GM19035 (cell line): ENCODE measurements around the gene EZH2.

Experiments
- ATAC-seq: cut with Tn5 transposase; IDR thresholded peaks from one replicate; pipeline ENCODE4 v1.9.1; 2021; ENCODE audit not compliant: unreplicated experiment

Gene EZH2

DNA sequence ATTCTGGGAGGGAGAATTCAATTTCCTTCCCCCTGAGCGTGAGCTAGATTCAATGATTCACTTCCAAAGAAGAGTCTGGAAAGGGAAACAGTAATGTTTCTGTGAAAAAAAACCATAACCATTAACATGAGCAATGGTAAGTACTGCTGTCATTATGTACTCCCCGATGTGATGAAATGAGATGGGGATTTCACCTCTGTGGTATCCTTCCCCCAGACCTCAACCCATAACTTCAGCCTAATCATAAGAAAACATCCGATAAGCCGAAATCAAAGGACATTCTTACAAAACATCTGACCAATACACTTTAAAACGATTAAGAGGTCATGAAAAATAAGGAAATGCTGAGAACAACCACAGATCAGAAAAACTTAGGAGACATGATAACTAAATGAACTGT is 27.2 kb downstream of the EZH2 start:
- no peak for ATAC-seq

DNA sequence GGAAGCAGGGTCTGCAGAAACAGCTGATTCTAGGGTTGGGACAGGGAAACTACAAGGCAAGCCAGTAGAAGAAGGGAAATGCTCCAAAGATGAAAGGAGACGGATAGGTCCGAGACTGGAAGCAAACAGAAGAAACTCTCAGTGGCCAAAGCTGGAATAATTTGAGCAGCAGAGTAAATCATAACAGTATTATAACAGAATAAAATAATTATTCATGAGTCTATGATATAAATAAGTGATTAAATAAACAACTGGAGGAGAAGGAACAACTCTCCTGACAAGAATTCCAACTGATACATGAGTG is 27.6 kb downstream of the EZH2 start:
- ATAC-seq, result no peak

DNA sequence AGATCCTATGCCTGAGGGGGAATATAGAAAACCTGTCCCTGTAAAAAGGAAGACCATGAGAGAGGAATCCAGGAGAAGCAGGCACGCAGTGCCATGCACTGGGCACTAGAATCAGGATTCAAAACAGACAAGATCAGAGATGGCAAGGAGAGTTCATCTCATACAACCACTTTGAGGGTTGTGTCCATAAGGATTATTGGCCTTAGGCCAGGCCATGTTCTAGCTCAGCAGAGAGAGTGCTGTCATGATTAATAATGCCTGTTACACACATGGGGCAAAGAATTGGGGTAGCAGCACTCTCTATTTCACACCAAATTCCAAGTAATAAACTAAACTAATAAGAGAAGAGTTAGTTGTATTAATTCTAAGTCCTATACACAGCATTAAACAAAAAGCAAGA is 29.1 kb downstream of the EZH2 start:
- ATAC-seq, result no peak

DNA sequence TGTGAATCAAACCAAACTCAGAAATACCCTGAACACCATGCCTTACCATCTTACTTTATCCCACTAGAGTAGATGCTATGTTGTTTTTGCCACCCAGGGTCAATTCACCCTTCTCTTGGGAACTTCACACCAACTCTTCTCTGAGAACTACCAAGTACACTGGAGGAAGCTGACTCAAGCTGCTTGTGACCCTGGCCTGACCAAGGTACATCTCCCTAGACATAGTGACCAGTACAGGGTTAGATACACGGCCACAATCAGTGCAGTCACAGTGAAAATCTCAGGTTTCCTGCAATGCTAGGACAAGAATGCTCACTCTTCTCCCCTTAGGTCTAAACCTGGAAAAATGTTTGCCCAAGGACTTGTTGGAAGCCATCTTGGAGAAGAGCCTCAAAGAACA is 31.8 kb downstream of the EZH2 start:
- no peak for ATAC-seq

DNA sequence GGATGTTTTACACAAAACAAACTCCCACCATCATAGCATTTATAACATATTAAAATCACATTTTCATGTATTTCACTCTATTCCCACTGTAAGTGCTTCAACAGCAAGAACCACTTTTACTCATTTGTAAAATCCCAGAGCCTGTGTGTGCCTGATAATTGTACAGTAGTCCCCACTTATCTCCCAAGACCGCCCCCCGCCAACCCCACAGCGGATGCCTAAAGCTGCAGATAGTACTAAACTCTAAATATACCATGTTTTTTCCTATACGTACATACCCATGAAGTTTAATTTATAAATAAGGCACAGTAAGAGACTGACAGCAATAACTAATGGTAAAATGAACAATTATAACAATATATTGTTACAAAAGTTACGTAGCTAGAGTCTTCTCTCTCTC is 33.5 kb downstream of the EZH2 start:
- ATAC-seq, result no peak

DNA sequence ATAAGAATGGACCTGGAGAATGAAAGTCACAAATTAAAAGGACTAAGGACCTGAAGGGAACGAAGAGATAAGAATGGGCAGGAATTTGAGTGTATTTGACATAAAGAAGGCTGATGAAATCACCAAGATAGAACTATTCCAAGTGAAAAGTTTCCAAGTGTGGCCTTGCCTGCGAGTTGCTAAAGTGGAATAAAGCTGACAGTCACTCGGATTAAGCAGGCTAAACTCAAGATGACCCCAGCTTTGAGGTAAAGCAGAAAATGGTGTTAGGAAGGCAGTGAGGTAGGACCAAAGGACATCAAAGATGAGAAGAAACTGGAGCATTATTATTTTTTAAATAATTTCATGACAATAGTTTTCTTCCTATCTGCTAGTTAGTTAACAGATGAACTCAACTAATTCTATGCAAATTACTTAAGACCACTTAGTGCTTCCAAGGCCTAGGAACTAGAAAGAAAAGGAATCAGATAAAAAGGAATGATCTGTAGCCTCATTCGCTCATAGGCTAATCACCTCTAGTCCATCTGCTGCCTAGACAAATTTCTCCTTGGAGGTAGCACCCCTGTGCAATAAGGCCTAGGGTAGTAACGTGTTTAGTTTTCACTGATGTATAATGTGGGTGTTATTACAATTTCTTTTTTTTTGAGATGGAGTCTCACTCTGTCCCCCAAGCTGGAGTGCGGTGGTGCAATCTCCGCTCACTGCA is 34.5 kb downstream of the EZH2 start:
- no peak for ATAC-seq

DNA sequence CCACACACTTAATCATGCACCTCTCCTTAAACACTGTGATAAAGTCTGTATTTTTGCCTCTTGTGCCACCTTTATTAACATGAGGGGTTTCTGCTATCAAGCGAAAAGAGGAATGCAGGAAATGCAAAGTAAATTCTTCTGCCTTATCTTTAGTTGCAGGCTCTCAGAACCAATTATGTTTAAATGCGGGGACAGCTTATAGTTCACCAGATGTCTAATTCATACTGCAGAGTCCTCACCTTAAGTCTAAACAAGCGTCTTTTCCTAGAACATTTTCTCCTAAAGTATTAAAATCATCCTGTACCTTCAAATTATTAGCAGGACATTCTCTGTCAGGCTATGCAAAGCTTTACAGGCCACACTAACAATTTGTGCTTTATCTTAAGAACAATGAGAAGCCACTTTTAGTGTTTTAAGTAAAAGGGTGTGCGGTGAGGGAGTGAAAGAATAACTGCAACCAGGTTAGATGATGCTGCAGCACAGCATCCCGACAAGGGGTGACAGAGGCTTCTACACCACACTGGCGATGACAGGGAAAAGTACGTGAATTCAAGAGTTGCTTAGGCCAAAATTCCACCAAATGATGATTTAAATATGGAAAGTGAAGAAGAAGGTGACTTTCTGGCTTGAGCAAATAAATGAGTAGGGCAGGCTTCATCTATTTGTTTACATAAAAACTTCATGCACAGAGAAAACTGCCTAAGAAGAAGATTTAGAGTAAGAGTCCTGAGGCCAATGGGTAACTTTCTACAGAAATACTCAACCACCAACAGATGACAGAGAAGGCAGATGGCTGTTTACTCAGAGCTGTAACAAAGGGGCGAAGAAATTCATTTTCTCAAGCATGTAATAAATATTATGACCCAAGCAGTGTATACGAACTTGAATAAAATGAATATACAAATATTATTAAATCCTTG is 36.0 kb downstream of the EZH2 start:
- ATAC-seq, result no peak

DNA sequence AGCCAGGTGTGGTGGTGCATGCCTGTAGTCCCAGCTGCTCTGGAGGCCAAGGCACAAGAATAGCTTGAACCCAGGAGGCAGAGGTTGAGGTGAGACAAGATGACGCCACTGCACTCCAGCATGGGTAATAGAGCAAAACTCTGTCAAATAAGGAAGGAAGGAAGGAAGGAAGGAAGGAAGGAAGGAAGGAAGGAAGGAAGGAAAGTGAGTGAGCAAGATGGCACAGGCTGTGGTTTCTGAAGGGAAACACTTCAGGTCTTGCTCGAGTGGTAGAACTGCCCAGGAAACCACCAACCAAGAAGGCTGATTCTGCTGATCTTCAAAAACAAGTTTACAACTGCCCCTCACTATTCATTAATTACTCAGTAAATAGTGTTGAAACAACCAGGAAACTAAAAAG is 45.2 kb downstream of the EZH2 start:
- no peak for ATAC-seq

DNA sequence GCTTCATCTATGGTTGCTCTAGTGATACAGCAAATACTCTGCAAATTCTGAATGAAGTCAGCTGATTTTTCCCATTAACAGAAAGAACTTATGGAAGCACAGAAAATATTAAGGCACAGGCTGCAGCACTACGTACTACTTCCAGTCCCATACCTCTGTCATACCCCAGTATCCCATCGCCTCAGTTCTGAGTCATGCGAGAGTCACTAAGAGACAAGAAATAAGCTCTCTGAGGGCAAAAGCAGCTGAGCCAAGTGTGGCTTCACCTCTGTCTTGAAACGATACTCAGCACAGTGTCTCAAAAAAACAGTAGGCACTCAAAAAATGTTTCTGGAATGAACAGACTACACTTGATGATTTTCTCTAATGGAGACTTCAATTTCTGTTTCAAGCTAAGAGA is 48.2 kb downstream of the EZH2 start:
- no peak for ATAC-seq

DNA sequence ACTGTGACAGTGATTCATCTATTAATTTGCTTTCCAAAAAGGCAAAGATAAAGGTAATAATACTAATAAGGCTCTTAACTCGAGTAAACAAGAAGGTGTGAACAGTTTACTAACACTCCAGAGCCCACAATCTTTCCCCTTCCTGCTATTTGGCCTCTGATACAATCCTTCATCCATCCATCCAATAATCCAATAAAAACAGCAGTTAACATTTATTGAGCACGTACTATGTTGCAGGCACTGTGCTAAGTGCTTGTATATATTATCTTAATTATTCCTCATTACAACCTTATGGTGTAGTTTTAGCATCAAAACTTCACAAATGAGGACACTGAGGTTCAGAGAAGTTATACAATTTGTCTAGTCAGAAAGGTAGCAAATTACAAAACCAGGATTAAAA is 49.5 kb downstream of the EZH2 start:
- ATAC-seq, result no peak

DNA sequence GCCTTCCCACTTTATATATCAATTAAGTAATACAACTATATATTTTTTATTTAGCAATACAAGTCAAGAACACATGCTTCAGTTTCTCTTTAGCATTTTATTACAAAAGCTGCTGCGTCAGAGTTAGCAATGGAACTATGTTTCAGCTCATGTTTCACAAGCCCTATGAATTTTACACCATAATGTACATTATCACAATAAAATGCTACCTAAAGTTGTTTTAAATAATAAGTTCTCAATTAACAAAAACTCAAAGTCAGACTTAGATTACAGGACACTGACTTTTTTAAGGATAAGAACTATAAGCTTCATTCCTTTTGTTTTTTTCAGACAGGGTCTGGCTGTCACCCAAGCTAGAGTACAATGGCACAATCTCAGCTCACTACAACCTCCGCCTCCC is 52.3 kb downstream of the EZH2 start:
- ATAC-seq, result no peak

DNA sequence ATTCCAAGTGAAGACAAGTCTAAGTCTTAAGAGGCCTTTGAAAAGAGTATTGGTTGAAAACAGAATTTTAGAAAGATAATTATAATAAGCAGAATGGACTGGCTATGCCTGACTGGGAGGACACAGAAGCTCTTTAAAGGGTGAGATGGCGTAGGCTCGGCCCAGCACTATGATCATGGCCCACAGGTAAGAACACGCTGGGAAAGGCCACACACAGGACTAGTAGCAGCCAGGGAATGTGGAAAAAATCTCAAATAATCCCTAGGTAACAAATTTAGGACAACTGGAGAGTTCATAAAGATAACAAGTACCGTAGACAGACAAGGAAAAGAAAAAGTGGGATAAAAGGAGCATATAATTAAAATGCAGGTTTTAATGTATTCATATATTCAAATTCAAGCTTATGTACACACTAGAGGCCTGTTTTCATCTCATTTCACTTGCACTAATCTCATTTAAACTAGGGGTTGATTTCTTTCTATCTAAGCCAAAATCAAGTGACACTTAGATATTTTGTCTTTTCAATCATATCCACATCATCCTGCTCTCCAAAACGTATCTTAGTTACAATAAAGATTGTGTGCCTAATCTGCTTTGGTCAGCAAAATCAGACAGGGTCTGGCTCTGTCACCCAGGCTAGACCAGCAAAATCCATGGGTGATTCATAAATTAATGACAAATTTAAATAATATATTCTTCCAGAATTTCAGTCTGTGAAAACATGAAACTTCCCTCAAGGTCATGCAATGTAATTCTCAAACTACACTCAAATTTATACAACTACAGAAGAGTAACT is 53.0 kb downstream of the EZH2 start:
- no peak for ATAC-seq

DNA sequence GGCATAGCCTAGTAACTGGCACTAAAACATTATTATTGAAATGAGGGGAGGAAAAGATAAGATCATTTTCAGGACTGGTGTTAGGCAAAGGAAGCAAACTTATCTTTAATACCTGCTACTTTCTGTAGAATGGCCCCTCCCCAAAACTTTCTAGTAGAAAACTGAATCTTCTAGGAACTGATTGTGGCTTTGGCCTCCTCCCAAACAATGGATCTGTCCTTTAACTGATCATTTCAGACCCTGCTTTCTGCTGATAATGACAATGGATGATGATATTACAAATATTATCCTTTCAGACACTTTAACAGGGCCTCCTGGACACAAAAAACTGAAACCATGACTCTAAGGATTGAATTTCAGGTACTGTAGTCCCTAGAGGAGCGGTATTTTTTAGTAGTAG is 55.1 kb downstream of the EZH2 start:
- no peak for ATAC-seq

DNA sequence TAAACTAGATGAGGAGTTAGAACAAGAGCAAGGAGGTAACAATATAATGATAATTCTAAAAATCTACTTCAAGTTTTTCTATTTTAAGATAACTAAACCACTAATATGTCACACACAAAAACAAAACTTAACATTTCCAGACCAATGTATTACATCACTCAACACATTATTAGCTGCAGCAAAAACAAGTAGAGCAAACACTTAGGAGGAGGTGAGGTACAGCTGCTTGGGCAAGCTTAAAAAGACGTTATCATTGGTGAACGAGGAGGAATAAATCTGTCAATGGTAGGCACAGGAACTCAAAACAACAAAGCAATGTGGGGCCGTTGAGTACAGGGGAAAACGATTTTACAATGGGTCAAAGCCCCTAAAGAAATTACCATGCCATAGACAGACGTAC is 58.8 kb downstream of the EZH2 start:
- no peak for ATAC-seq

DNA sequence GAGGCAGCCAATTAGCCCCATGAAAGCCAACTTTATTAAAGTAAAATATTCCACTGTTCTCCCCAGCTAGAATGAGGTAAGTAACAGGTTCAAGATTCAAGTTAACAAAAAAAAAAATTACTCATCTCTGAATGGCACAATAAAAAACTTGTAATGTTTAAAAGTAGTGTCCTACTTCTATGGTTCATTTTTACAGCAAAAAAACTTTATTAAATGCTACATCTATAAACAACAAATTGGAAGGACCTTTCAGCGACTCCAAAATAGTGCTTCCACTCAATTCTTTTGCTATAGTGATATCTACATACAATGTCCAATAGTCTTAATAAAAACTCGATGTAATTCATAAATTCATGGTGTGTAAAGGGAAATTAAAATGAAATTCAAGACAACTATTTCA is 59.2 kb downstream of the EZH2 start:
- ATAC-seq, result no peak

DNA sequence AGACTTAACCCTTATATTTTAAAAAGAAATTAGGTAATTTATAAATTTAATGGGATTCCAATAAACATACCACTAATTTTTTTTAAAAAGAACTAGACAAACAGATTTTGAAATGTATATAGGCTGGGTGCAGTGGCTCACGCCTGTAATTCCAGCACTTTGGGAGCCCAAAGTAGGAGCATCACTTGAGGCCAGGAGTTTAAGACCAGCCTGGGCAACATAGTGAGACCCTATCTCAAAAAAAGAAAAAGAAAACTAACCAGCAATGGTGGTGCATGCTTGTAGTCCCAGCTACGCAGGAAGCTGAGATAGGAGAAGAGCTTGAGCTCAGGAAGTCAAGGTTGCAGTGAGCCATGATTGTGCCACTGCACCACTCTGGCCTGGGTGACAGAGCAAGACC is 62.7 kb downstream of the EZH2 start:
- no peak for ATAC-seq

DNA sequence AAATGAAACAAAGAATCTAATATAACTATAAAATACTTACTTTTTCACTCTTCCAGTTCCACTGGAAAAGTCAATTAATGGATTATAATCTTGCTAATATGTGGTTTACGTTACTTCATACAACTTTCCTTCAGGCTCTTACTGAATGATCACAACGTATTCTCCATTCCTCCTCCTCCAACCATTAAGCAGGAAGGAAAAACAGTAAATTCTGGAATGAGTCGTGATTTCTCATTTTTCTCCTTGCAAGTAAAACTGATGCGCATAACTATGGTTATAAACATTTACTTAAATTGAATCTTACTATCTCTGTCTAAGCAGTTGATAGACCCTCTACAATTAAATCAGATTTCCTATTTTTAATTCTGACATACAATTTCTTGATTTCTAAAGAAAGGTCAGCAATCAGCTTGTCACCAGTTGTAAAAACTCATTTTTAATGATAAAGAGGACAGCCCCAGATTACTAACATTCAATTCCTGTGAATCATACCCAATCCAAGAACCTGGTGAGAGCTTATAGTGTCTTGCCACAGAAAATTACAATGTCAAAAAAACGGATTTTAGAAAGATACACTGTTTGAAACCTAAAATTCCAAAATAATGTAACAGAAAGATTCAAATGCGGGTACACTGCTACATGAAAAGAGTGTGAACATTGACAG is 64.3 kb downstream of the EZH2 start:
- no peak for ATAC-seq

DNA sequence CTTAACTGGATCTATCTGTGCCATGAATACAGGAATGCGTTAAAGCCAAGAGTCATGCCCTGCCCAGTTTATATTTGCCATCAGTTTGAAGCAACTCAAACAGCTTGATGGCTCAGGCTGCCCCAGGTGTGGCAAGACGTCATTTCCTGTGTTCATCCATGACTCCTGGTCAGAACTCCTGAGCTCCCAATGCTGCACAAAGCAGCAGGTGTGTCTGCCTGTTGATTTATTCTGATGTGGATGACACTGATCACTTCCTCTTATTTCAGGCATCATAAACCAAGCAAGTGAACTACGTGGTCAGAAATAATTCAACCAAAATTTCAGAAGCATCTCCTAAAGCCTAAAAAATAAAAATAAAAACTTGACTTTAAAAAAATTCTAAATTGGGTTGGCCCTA is 68.5 kb downstream of the EZH2 start:
- no peak for ATAC-seq

DNA sequence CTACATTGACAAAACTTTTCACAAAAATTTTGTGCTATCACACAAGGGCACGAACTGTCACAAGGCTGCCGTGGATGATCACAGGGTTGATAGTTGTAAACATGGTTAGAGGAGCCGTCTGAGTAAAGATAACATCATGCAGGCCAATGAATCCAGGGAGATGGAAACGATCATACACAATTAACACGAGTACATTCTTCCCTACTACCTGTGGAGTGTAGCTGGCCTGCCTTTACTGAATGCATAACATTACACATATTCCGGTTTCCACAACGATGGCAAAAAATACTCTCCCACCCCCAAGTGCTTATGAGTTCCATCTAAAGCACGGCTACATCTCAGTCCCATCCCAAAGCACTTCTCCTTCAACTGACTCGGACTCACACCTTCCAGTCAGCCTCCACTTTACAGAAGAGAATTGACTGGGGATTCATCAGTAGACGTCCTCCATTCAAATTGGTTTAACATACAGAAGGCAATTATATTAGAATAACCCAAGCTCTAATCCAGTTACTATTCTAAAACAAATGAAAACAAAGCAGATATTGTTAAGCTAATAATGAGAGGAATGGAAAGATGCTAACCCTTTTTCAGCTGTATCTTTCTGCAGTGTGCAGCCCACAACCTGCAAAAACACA is 69.0 kb downstream of the EZH2 start:
- ATAC-seq, result no peak

DNA sequence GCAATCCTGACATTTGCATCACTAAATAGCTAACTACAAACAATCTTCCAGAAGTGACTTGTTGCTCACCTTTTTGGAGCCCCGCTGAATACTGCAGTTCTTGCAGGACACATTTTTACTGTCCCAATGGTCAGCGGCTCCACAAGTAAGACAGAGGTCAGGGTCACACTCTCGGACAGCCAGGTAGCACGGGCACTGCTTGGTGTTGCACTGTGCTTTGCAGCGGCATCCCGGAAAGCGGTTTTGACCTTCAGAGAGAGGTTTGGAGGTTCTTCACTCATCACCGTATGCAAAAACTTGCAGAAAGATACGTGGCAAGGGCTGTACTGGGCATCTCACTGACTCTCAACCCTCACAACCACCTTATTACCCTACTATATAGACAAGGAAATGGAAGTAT is 70.2 kb downstream of the EZH2 start:
- ATAC-seq, result no peak

DNA sequence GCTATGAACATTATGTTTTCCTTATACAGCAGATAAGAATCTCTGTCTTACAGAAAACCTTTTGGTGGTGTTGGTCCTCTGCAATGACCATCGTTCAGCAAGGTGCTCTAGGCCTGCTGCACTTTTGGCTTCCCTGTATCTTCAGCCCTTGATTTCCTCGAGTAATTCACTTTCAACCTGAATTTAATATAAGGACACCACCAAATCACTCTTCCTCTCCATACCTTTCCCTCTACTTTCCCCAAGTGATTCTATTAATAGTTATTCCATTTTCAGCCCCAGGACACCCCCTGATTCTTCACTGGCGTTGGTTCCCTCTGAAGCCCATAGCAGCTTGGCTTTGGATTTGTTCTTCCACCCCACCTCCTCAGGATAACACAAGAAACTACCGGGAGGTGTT is 72.2 kb downstream of the EZH2 start:
- no peak for ATAC-seq
